HG03460 (cell line): ENCODE results near the gene ZNF862.

Source experiments
- ATAC-seq: cut with Tn5 transposase; IDR thresholded peaks from one replicate; pipeline ENCODE4 v1.9.1; 2021; ENCODE audit not compliant: unreplicated experiment

Gene ZNF862

DNA sequence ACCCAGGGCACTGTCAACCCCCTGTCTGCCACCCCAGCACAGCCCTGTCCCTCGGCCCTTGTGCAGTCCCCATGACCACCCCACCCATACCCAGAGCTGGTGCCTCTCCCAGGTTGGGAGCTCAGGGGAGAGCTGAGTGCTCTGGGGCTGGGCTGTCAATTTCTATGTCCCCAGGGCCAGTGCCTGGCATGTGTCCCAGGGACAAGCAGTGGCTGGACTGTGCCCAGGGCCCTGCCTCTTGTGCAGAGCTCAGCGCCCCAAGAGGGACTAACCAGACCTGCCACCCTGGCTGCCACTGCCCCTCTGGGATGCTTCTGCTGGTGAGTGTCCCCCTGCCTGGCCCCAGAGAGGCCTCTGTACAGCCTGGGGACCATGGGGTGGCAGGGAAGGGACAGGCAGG, 29.0 kb upstream of the ZNF862 start:
- ATAC-seq: no peak

DNA sequence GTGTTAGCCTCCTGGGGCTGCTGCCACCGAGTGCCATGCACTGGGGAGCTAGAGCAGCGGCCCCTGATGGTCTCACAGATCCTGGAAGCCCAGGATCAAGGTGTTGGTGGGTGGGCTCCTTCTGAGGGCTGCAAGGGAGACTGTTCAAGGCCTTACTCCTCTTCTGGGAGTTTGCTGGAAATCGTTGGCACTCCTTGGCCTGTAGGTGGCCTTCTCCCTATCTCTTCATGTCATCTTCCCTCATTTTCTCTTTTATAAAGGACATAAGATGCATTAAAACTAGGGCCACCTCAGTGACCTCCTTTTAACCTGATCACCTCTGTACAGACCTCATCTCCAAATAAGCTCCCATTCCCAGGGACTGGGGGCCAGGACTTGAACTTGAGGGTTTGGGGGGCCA, 27.0 kb upstream of the ZNF862 start:
- no peak for ATAC-seq

DNA sequence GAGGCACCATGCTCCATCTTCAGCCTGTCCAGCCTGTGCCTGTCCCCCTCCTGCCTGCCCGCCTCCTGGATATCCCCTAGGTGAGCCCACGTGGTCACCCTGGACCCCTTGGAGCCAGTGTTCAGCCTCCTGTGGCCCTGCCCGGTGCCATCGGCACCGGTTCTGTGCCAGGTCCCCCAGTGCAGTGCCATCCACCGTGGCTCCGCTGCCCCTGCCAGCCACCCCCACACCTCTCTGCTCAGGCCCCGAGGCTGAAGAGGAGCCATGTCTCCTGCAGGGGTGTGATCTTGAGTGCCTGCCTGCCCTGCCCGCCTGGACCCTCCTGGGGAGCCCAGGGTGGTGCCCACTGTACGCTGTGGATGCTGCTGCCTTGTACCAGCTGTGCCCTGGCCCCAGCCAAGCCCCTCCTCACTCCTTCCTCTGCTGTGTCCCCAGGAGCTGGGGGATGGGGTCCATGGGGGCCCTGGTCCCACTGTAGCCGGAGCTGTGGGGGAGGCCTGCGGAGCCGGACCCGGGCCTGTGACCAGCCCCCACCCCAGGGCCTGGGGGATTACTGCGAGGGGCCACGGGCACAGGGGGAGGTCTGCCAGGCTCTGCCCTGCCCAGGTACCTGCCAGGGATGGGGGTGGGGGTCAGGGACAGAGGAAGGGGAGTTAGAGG, 26.2 kb upstream of the ZNF862 start:
- no peak for ATAC-seq

DNA sequence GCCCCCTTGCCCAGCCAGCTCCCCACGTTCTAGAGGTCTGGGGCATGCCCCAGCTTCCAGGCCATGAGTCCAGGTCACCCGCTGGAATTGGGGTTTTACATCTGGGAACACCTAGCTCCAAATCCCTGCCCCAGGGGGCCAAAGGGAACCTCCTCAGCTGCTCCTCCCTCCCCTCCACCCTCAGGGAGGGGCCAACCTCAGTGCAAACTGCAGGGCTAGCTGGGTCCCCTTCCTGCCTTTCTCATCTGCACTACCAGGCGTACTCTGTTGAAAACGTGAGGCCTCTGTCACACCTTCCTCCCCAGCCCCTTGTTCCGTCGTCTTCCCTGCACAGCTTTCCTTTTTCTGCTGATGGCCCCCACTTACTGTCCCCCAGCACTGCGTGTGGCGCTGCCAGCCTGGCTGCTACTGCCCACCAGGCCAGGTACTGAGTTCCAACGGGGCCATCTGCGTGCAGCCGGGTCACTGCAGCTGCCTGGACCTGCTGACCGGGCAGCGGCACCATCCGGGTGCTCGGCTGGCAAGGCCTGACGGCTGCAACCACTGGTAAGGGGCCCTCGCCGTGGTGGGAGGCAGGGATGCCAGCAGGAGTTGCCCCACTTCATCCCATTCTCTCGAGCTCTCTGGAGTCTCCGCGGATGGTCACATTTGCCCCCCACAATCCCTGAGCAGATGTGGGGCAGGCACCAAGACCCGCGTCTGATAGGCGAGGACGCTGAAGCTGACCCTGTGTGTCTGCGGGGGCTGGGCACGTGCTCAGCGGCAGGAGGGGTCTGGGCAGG, 24.7 kb upstream of the ZNF862 start:
- no peak for ATAC-seq

DNA sequence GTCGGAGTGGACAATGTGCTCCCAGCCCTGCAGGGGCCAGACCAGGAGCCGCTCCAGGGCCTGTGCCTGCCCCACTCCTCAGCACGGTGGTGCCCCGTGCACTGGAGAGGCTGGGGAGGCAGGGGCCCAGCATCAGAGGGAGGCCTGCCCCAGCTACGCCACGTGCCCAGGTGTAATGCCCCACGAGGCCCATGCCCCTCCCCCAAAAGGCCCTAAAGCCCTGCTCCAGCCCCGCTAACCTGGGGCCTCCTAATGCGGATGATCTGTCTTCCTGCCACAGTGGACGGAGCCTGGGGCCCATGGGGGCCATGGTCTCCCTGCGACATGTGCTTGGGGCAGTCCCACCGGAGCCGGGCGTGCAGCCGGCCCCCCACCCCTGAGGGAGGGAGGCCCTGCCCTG, 23.7 kb upstream of the ZNF862 start:
- ATAC-seq: no peak

DNA sequence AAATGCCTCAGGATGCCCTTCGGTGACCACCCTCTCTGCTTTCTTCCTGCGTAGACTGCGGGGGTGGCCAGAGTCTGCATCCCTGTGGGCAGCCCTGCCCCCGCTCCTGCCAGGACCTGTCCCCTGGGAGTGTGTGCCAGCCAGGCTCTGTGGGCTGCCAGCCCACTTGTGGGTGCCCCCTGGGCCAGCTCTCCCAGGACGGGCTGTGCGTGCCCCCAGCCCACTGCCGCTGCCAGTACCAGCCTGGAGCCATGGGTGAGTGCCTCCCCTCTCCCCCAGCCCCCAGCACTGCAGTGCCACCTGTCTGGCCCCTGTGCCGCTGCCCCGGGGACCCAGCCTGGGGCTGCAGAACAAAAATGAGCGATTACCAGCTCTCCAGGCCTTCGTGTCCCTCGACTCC, 23.1 kb upstream of the ZNF862 start:
- no peak for ATAC-seq

DNA sequence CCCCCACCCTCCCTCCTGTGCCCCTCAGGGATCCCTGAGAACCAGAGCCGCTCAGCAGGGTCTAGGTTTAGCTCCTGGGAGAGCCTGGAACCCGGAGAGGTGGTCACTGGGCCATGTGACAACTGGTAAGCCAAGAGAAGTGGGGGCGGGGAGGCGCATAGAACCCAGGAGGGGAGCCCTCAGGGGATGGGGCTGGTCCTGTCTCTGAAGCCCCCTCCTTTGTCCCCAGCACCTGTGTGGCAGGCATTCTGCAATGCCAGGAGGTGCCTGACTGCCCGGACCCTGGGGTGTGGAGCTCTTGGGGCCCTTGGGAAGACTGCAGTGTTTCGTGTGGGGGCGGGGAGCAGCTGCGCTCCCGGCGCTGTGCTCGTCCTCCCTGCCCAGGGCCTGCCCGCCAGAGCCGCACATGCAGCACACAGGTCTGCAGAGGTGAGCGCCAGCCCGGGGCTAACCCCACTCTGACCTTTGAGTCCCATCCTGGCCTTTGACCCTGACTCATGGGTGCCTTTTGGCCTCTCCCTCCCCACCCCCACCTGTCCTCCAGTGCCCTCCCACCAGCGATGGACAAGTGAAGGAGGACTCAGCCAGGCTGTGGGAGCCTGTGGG, 22.4 kb upstream of the ZNF862 start:
- ATAC-seq: no peak

DNA sequence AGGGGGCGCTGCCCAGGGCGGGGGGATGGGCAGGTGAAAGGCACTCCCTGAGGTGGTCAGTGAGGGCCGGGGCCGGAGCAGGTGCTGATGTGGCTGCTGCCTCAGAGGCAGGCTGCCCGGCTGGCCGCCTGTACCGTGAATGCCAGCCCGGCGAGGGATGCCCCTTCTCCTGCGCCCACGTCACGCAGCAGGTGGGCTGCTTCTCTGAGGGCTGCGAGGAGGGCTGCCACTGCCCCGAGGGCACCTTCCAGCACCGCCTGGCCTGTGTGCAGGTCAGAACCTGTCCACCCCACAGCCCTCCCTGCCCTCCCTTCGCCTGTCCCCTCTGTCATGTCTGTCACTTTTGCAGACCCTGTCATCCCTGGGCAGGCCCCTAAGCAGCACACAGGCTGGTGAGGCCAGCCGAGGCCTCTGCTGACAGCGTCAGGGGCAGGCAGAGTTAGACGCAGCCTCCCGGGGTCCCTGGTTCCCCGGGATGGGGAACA, 21.9 kb upstream of the ZNF862 start:
- ATAC-seq: no peak

DNA sequence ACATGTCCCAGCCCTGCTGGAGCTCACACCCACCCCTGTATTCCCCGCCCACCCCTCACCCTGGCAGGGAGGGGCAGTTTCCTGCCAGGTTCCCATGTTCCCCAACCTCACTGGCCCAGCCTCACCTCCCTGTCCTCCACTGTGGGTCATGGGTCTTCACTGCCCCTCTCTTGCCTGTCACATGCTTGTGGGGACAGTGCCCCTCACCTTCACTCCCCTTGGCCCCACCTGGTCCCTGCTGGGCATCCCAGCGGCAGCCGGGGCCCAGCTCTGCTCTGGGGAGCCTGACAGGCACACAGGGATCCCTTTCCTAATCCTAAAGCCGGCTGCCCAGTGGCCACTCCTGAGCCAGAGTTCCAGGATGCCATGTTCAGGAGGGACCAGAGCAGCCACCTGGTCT, 21.4 kb upstream of the ZNF862 start:
- ATAC-seq: no peak

DNA sequence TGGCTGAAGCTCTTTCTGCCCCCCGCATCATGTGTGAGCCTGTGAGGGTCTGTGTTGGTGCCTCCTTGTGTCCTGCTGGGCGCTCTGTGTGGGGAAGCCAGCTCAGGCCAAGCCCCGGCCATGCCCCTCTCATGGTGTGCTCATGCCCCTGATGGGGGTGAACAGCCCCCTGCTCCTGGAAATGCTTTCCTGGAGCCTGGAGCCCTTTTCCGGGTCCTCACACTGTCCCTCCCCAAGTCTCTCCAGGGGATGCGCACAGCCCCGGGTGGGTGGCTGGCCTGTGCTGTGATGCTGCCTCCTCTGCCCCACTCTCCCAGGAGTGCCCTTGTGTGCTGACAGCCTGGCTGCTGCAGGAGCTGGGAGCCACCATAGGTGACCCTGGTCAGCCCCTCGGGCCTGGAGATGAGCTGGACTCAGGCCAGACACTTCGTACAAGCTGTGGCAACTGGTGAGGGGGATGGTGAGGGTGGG, 20.8 kb upstream of the ZNF862 start:
- no peak for ATAC-seq

DNA sequence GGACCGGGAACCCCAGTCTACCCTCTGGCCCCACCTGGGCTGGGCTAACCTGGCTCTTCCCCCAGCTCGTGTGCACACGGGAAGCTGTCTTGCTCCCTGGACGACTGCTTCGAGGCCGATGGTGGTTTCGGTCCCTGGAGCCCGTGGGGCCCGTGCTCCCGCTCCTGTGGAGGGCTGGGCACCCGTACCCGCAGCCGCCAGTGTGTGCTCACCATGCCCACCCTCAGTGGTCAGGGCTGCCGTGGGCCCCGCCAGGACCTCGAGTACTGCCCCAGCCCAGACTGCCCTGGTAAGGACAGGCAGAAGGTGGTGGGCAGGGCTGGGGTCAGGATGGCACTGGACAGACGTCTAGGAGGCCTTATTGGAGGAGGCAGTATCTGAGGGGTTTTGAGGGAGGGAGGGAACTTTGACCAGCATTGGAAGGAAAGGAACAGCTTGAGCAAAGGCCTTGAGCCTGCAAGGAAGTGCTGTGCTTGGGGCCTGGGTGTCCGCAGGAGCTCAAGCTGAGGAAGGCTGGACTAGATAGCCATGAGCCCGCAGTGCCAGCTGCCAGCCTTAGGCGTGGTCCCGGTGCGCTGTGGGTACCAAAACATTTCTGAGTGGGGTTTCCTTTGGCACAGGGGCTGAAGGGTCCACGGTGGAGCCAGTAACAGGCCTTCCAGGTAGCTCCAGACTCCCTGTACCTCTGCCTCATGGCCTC, 20.2 kb upstream of the ZNF862 start:
- no peak for ATAC-seq

DNA sequence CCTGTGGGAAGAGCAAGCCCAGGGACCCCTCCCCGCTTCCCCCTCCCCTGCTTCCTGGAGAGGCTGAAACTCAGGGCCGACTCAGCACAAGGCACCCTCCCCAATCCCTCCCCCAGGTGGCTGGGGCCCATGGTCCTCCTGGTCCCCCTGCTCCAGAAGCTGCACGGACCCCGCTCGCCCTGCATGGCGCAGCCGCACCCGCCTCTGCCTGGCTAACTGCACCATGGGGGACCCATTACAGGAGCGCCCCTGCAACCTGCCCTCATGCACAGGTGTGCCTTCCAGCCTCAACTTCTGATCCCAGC, 19.7 kb upstream of the ZNF862 start:
- ATAC-seq: no peak

DNA sequence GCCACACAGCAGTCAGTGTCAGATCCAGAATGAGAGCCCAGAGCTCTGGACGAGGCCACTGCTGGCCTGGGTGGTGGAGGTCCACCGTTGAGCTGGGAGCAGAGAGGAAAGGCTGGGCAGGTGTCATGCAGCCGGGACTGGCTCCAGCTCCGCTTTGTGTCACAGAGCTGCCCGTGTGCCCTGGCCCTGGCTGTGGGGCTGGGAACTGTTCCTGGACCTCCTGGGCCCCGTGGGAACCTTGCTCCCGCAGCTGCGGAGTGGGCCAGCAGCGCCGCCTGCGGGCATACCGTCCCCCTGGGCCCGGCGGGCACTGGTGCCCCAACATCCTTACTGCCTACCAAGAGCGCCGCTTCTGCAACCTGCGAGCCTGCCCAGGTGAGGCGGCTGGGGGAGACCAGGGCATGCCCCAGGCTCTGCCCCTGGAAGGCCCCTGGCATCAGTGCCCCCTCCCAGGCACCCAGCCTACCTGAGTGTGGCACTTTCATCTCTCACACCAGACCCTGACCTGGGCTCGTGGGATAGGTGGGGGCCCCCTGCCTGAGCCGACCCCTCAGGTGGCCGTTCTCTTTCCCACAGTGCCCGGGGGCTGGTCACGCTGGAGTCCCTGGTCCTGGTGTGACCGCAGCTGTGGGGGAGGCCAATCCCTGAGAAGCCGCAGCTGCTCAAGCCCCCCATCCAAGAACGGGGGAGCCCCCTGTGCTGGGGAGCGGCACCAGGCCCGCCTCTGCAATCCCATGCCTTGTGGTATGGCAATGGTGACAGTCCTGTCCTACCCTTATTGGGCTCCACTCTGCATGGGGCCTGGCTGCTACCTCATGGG, 18.8 kb upstream of the ZNF862 start:
- ATAC-seq: no peak

DNA sequence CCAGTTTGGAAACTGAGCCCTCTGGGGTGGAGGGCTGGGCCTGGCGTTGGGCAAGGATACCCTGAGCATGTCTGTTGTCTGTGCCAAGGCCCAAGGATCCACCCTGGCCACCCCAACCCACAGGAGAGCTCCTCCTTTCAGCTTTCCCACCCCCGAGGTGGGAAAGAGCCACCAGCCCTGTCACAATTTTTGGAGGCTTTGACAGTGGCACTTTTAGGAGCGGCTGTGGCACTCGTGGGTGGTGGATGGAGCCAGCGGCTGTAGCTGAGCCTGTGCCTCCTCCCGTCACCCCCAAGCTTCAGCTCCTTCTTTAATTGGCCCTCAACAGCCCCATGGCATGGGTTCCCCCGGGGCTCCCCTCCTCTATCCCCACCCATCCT, 18.2 kb upstream of the ZNF862 start:
- no peak for ATAC-seq

DNA sequence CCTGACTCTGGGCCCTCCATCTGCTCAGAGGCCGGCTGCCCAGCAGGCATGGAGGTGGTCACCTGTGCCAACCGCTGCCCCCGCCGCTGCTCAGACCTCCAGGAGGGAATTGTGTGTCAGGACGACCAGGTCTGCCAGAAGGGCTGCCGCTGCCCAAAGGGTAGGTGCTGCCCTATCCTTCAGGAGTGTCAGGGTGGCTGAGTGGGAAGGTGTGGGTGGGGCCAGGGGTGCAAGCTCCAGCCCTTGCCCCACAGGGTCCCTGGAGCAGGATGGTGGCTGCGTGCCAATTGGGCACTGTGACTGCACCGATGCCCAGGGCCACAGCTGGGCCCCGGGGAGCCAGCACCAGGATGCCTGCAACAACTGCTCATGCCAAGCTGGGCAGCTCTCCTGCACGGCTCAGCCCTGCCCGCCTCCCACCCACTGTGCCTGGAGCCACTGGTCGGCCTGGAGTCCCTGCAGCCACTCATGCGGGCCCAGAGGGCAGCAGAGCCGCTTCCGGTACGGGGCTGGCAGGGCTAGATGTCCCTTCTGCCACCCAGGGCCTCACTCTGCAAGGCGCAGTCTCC, 17.5 kb upstream of the ZNF862 start:
- no peak for ATAC-seq

DNA sequence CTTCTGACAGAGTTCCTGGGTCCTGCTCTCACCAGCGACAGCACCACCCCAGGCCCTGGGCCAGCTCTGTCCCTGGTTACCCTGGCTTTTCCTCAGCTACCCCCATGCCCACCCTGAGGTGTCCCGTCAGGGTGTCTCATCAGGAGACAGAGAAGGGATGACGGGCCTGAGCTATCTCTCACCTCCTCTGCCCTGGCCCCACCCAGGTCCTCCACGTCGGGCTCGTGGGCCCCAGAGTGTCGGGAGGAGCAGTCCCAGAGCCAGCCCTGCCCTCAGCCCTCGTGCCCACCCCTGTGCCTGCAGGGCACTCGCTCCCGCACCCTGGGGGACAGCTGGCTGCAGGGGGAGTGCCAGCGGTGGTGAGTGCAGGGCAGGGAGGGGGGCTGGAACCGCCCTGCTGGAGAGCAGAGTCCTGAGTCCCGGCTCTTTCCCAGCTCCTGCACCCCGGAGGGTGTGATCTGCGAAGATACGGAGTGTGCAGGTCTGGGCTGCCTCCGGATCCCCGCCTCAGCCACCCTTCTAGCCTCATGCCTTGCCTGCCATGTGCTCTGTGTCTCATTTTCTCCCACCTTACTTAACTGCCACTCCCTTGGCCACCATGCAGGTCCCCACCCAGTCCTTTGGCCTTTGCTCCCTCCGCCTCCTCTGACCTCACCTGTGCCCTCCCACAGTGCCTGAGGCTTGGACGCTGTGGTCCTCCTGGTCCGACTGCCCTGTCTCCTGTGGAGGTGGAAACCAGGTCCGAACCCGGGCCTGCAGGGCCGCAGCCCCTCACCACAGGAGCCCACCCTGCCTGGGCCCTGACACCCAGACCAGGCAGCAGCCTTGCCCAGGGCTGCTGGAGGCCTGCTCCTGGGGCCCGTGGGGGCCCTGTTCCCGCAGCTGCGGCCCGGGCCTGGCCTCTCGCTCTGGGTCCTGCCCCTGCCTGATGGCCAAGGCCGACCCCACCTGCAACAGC, 16.7 kb upstream of the ZNF862 start:
- no peak for ATAC-seq

DNA sequence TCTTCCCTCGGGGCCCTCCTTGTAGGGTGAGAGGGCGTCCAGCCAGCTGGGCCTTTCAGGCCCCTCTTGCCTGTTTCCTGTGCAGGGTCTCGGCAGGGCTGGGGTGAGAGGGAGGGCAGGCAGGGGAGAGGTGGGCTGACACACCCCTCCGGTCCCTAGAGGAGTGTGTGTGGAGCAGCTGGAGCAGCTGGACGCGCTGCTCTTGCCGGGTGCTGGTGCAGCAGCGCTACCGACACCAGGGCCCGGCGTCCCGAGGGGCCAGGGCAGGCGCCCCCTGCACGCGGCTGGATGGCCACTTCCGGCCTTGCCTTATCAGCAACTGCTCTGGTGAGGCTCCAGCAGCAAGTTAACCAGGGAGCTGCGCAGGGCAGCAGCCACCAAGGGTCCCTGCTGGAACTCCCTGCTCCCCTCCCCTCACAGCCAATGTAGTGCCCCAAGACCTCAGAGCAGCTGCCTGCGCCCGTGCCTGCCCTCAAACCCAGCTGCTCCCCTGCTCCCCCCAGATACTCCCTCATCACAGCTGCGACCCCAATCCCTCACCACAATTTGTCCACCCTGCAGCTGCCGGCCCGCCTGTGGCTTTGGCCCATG, 15.7 kb upstream of the ZNF862 start:
- ATAC-seq: no peak

DNA sequence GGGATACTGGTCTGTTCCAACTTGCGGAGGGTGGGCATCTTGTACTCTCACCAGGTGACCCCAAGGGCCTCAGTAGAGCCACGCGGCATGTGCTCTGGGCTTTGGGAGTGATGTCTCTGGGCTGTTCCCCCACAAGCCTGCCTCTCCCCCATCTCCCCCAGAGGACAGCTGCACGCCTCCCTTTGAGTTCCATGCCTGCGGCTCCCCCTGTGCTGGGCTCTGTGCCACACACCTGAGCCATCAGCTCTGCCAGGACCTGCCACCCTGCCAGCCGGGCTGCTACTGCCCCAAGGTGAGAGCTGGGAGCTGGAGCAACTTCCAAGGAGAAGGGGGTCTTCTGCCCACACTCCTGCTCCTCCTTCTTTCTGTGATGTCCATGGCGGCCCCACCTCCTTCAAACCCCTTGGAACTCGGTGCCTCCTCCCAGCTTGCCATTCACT, 15.0 kb upstream of the ZNF862 start:
- ATAC-seq: no peak

DNA sequence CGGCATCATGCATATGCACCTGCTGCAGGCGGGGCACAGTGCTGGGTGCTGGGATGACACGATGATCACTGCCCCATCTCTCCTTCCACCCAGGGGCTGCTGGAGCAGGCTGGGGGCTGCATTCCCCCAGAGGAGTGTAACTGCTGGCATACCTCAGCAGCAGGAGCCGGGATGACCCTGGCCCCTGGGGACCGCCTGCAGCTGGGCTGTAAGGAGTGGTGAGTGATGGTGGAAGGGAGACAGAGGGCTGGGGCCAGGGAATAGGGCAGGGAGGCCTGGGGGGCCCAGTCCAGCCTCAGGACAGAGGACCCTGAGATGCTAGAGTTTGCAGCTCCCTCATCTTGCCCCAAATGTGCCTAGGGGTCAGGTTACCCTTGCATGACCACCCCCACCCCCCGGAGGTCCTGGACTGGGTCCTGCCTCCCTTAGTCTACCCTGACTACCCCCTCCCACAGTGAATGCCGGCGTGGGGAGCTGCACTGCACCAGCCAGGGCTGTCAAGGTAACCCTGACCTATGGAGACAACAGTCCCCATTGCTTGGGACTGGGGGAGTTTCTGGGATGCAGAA, 14.5 kb upstream of the ZNF862 start:
- no peak for ATAC-seq
